Ectodermal cell (in vitro differentiated cells): ENCODE measurements around the gene CFAP46.

Source experiments
- H3K27ac ChIP-seq: 2 replicates; pipeline ENCODE4 v1.7.0; 2013; ENCODE audit warnings: mild to moderate bottlenecking, low read depth, low read length; ENCODE audit not compliant: insufficient read depth, poor library complexity, severe bottlenecking
- H3K27me3 ChIP-seq: 2 replicates; pipeline ENCODE4 v1.7.0; 2013; ENCODE audit warnings: mild to moderate bottlenecking, low read length; ENCODE audit not compliant: insufficient read depth, control insufficient read depth, poor library complexity, severe bottlenecking
- H3K36me3 ChIP-seq: one replicate; pipeline ENCODE4 v1.7.0; 2013; ENCODE audit warnings: low read length; ENCODE audit not compliant: control insufficient read depth, insufficient read depth
- H3K4me1 ChIP-seq: one replicate; pipeline ENCODE4 v1.7.0; 2013; ENCODE audit warnings: low read length; ENCODE audit not compliant: control insufficient read depth, insufficient read depth
- H3K4me3 ChIP-seq: 2 replicates; pipeline ENCODE4 v1.7.0; 2013; ENCODE audit warnings: low read depth, low read length, control low read depth; ENCODE audit not compliant: insufficient read depth
- H3K9me3 ChIP-seq: 2 replicates; pipeline ENCODE4 v1.7.0; 2013; ENCODE audit warnings: mild to moderate bottlenecking, low read length, moderate library complexity; ENCODE audit not compliant: control insufficient read depth
- WGBS, 2 experiments: methylation state at CpG; one replicate each; pipeline ENCODE4 v1.1.7; 2013; ENCODE audit warnings: missing lambda C conversion rate in 2 of 2; 5-methylcytosine and 5-hydroxymethylcytosine counted together

Gene CFAP46

DNA sequence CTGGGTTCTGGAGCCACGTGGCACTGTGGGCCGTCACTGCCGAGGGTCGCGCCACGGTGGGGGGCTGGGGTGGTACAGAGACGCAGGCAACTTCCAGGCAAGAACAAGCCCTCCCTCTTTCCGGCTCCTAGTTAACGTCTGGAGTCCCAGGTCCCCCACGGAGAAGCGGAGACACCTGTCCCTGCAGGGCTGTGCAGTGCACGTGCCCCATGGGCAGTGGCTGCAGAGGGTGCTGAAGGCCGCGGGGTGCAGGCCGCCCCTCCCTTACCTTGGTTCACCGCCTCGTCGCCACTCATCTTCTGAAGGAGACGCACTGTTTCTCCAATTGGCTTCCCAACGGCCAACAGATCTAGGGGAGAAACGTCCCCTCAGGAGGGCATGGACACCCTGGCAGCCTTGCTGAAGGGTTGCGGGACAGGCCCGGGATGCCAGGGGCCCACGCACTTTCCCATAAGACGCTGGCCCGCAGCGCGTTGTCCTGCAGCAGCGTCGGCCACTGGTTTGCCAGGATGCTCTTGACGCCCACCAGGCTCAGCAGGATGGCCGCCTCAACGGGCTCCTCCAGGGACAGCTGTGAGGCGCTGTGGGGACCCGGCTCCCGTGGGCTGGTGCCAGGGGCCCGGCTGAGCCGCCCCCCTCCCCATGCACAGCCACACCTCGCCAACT is 132.1 kb downstream of the CFAP46 start:
- 91 to 92% methylated on average over 39 of the region's 39 CpGs for WGBS, 2 experiments
- no peaks in the 10 kb centered on the region for H3K9me3 ChIP-seq
- no peaks in the 10 kb centered on the region for H3K36me3 ChIP-seq
- H3K27me3 ChIP-seq, result no peaks in the 10 kb centered on the region
- no peaks in the 10 kb centered on the region for H3K4me1 ChIP-seq
- H3K4me3 ChIP-seq, result no peak overlapping the region
- H3K27ac ChIP-seq, result no peak overlapping the region

GRCh38 chr10:132809232-132810140 is 132.9 kb downstream of the CFAP46 start:
- H3K4me3 ChIP-seq, result no peak overlapping the region
- H3K27me3 ChIP-seq, result no peaks in the 10 kb centered on the region
- no peaks in the 10 kb centered on the region for H3K36me3 ChIP-seq
- WGBS, 2 experiments, result 91 to 92% methylated on average over 38 of the region's 38 CpGs
- no peaks in the 10 kb centered on the region for H3K4me1 ChIP-seq
- H3K27ac ChIP-seq, result no peak overlapping the region
- no peaks in the 10 kb centered on the region for H3K9me3 ChIP-seq

DNA sequence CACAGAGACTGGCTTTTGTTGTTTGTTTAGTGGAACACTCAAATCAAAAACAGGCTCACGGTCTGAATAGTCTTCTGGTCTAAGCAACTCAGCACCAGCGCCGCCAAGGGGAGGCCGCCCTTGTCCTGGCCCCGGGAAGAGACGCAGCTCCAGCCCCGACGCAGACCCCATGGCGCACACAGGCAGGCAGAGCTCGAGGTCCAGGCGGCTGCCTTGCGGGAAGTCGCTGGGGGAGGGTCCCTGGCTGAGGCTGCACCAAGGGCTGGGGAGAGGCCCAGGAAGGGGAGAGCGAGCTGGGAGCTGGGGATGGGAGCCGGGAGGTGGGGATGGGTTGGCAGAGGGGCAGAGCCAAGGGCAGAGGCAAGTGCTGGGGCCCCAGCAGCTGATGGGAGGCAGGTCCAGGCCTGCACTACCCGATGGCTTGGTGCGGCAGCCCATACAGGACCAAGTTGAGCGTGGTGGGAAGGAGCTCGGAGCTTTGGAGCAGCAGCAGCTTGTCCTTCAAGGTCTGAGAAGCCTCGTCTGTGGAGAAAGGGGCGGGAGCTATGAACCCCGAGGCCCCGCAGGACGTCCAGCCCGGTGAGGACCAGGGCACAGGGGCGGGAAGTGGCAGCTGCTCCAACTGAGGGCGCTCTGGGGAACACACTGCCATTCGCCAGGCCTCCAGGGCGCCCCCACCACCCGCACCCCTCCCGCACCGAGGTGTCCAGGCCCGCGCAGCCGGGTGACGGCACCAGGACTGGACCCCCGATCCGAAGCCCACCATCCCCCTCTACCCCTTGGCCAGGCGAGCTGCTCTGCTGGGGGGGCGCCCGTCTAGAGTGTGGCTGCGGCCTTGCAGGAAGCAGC is 133.8 kb downstream of the CFAP46 start:
- no peak overlapping the region for H3K27ac ChIP-seq
- WGBS, 2 experiments, result 85% methylated on average over 42 of the region's 42 CpGs
- no peaks in the 10 kb centered on the region for H3K9me3 ChIP-seq

GRCh38 chr10:132807621-132808049 is 134.7 kb downstream of the CFAP46 start:
- Histone ChIP-seq H3K9me3 (no peaks in the 10 kb centered on the region), H3K27ac (no peak overlapping the region)
- 96% methylated on average over 27 of the region's 27 CpGs for WGBS, 2 experiments

More for the DNA sequence above, 133.8 kb downstream of the CFAP46 start:
- Histone ChIP-seq H3K4me3 (no peak overlapping the region), H3K4me1 (no peaks in the 10 kb centered on the region), H3K27me3 (no peaks in the 10 kb centered on the region), H3K36me3 (no peaks in the 10 kb centered on the region)

GRCh38 chr10:132806561-132807003 is 135.8 kb downstream of the CFAP46 start:
- Histone ChIP-seq H3K36me3 (no peaks in the 10 kb centered on the region), H3K27ac (no peak overlapping the region), H3K9me3 (no peaks in the 10 kb centered on the region), H3K27me3 (no peaks in the 10 kb centered on the region), H3K4me1 (no peaks in the 10 kb centered on the region), H3K4me3 (no peak overlapping the region)
- WGBS, 2 experiments, result 88 to 89% methylated on average over 25 of the region's 25 CpGs

More at GRCh38 chr10:132807621-132808049, 134.7 kb downstream of the CFAP46 start:
- no peaks in the 10 kb centered on the region for H3K4me1 ChIP-seq
- H3K27me3 ChIP-seq, result no peaks in the 10 kb centered on the region
- H3K36me3 ChIP-seq, result no peaks in the 10 kb centered on the region
- H3K4me3 ChIP-seq, result no peak overlapping the region

DNA sequence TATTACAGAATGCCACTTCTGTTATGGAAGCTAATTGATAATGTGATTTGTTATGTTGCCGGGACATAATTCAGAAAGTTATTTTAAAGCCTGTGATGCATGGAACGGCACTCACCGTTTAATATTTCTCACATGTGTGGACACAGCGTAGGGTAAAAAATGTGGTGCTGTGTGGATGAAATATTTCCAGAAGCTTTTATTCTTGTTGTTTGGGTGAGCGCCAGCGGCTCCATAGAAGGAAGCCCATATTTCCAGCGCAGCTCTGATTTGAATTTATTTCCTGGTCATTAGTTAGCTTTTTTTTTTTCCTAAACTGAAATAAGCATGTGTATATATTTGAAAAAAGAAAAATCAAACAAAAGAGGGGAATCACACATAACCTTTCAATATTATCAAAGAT is 136.3 kb downstream of the CFAP46 start:
- no peaks in the 10 kb centered on the region for H3K36me3 ChIP-seq
- no peak overlapping the region for H3K27ac ChIP-seq
- 97 to 98% methylated on average over 7 of the region's 7 CpGs for WGBS, 2 experiments
- no peaks in the 10 kb centered on the region for H3K27me3 ChIP-seq
- no peak overlapping the region for H3K4me3 ChIP-seq
- H3K9me3 ChIP-seq, result no peaks in the 10 kb centered on the region
- H3K4me1 ChIP-seq, result no peaks in the 10 kb centered on the region

- WGBS, 2 experiments, result 81 to 87% methylated on average over 21 of the region's 21 CpGs
- H3K27me3 ChIP-seq, result no peaks in the 10 kb centered on the region
- no peaks in the 10 kb centered on the region for H3K9me3 ChIP-seq
- no peaks in the 10 kb centered on the region for H3K4me1 ChIP-seq
- no peaks in the 10 kb centered on the region for H3K36me3 ChIP-seq
- no peak overlapping the region for H3K27ac ChIP-seq
- no peak overlapping the region for H3K4me3 ChIP-seq
Measured at GRCh38 chr10:132805599-132805998, 136.8 kb downstream of the CFAP46 start.

GRCh38 chr10:132804785-132805426 is 137.5 kb downstream of the CFAP46 start:
- WGBS, 2 experiments, result 80 to 83% methylated on average over 23 of the region's 23 CpGs
- Histone ChIP-seq H3K27me3 (no peaks in the 10 kb centered on the region), H3K36me3 (no peaks in the 10 kb centered on the region), H3K4me3 (no peak overlapping the region), H3K9me3 (no peaks in the 10 kb centered on the region), H3K4me1 (no peaks in the 10 kb centered on the region), H3K27ac (no peak overlapping the region)

GRCh38 chr10:132804287-132804686 is 138.1 kb downstream of the CFAP46 start:
- Histone ChIP-seq H3K27me3 (no peaks in the 10 kb centered on the region), H3K27ac (no peak overlapping the region), H3K9me3 (no peaks in the 10 kb centered on the region), H3K36me3 (no peaks in the 10 kb centered on the region), H3K4me3 (no peak overlapping the region), H3K4me1 (no peaks in the 10 kb centered on the region)
- WGBS, 2 experiments, result 94 to 98% methylated on average over 11 of the region's 11 CpGs
